ENCODE results near the gene MMD2.

DNA sequence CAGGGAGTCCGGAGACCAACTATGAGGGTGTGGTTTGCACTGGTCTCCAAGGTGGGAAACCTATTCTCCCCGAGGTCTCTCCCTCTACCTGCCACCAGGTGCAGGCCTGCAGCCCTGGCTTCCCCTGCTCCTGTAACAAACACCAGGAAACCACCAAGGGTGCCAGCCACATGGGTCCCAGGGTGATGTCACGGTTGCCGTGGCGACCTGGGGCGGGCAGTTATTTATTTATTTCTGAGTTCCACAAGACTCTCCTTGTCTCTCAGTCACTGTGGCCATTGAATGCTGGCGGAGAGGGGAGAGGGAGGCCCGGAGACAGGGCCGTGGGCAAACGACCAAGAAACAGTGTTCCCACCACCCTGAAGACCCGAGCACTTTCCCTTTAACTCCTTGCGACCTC is 27.0 kb downstream of the MMD2 start:
- TF ChIP-seq CTCF (IDR thresholded peaks at IDR 0.05; ENCODE audit: insufficient read depth, low read depth, low read length) (no peak), EZH2 (IDR thresholded peaks at IDR 0.05; ENCODE audit: insufficient read depth, low read length) (no peak)
